Heart left ventricle (tissue), 13 donors: Measurements from ENCODE around the gene POC1A.

Experiments used
- CTCF ChIP-seq, 12 donors: fragments of 200-600 bp; sonication (generic) in 4 of 12; IDR thresholded peaks; one replicate each; pipeline versions ENCODE4 v1.5.0 to v1.8.0; 2018 to 2022; ENCODE audit warnings: antibody characterized with exemption in 12 of 12, mild to moderate bottlenecking in 5 of 12
- POLR2A ChIP-seq, 2 donors: fragments of 450-650 bp; IDR thresholded peaks; one replicate each; pipeline ENCODE4 v1.6.1; 2017; ENCODE audit warnings: antibody characterized with exemption in 2 of 2, mild to moderate bottlenecking in 2 of 2, moderate library complexity in 2 of 2
- donor health status: ischemic (EF 13 %, LVEDD 7.1; RV severe dilation, severe dysfunction).
- donor health status: DM: no; HTN: yes; CAD: no.
- donor health status: DM: no; HTN: no; CAD: no.
- donor health status: ischemic (EF 25% LVEDD 6.9; RV normal size, moderate dysfunction).
- donor health status: ischemic (EF 25% LVEDD 5.7; RV mildly dilated, moderate dysfunction).
- donor health status: ischemic (EF 35%, LVEDD 5.7; RV mildly dilated, moderate dysfunction).
- donor health status: nonischemic (EF 11% LVEDD 7.7; RV severe dilation, severe dysfunction).
- donor health status: DM: yes; HTN: yes; CAD: no.
- donor health status: PGD.
- donor health status: ischemic (EF 29% LVEDD 5.4; RV normal size, mild dysfunction).
- donor health status: nonischemic (EF 23%, LVEDD 6.1; RV moderate dilation, normal function).

DNA sequence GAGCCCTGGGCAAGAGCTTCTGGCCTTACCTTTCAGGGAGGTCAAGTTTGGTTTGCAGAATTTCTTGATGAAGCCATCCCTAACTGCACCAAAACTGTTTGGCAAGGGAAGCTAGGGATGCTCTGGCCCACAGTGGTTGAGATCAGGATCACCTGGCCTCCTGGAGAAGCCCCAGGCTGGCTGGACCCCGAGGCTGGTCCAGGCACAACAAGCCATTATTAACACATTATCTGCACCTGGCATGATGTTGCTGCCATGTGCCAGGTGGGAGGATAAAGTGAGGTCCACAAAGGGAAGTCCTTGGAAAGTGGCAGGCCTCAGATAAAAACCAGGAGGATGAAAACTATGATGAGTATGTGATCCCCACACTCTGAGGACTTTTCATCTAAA is 62.0 kb downstream of the POC1A start:
- TF ChIP-seq POLR2A (IDR thresholded peaks at IDR 0.05) (no peak), CTCF (IDR thresholded peaks at IDR 0.05) (no peak)
